WTC11 (cell line): ENCODE results near the gene CGREF1. TPM values are rescaled to one million over a fixed set of nuclear protein-coding genes. Genes with fewer than 3 reads are reported as not detected.

ENCODE experiments used
- AR ChIP-seq: fragments of 250-450 bp; sonication (Bioruptor Pico); IDR thresholded peaks from 2 replicates; pipeline ENCODE4 v1.9.0; 2021; ENCODE audit warnings: mild to moderate bottlenecking
- ATF1 ChIP-seq: sonication (generic); formaldehyde crosslinking; IDR thresholded peaks from 2 replicates; pipeline ENCODE4 v1.8.1; 2023; ENCODE audit warnings: mild to moderate bottlenecking, moderate library complexity, missing genetic modification reagents
- ATF2 ChIP-seq: sonication (generic); formaldehyde crosslinking; IDR thresholded peaks from 2 replicates; pipeline ENCODE4 v1.8.1; 2022; ENCODE audit warnings: low read depth, missing genetic modification reagents, borderline replicate concordance
- CREM ChIP-seq: sonication (generic); formaldehyde crosslinking; IDR thresholded peaks from 2 replicates; pipeline ENCODE4 v1.8.1; 2022; ENCODE audit warnings: mild to moderate bottlenecking, missing genetic modification reagents, moderate library complexity
- ERG ChIP-seq: fragments of 250-450 bp; sonication (Bioruptor Pico); IDR thresholded peaks from 2 replicates; pipeline ENCODE4 v1.8.0; 2021; ENCODE audit warnings: mild to moderate bottlenecking
- GRHL2 ChIP-seq: fragments of 250-450 bp; sonication (Bioruptor Pico); IDR thresholded peaks from 2 replicates; pipeline ENCODE4 v1.8.0; 2022; ENCODE audit warnings: mild to moderate bottlenecking, moderate library complexity; ENCODE audit not compliant: insufficient replicate concordance, severe bottlenecking
- IRF2 ChIP-seq: sonication (generic); formaldehyde crosslinking; IDR thresholded peaks from 2 replicates; pipeline ENCODE4 v1.8.0; 2022; ENCODE audit warnings: low read depth, missing genetic modification reagents, borderline replicate concordance
- JAZF1 ChIP-seq: fragments of 250-450 bp; sonication (Bioruptor Pico); IDR thresholded peaks from 2 replicates; pipeline ENCODE4 v1.9.0; 2021; ENCODE audit warnings: moderate library complexity, mild to moderate bottlenecking, inconsistent platforms
- KAT7 ChIP-seq: sonication (generic); formaldehyde crosslinking; IDR thresholded peaks from 2 replicates; pipeline ENCODE4 v1.8.1; 2023; ENCODE audit warnings: missing genetic modification reagents, mild to moderate bottlenecking, borderline replicate concordance
- MAX ChIP-seq: sonication (generic); formaldehyde crosslinking; IDR thresholded peaks from 2 replicates; pipeline ENCODE4 v1.8.0; 2022; ENCODE audit warnings: mild to moderate bottlenecking, missing genetic modification reagents
- MLX ChIP-seq: sonication (generic); formaldehyde crosslinking; IDR thresholded peaks from 2 replicates; pipeline ENCODE4 v1.8.1; 2023; ENCODE audit warnings: mild to moderate bottlenecking, missing genetic modification reagents, moderate library complexity
- PREB ChIP-seq: sonication (generic); formaldehyde crosslinking; IDR thresholded peaks from 2 replicates; pipeline ENCODE4 v1.8.1; 2022; ENCODE audit warnings: mild to moderate bottlenecking, missing genetic modification reagents, moderate library complexity, borderline replicate concordance
- RELA ChIP-seq: sonication (generic); formaldehyde crosslinking; IDR thresholded peaks from 2 replicates; pipeline ENCODE4 v1.8.1; 2022; ENCODE audit warnings: missing genetic modification reagents, mild to moderate bottlenecking, borderline replicate concordance
- STAT6 ChIP-seq: sonication (generic); formaldehyde crosslinking; conservative IDR thresholded peaks from 2 replicates; pipeline ENCODE4 v1.8.1; 2023; ENCODE audit warnings: mild to moderate bottlenecking, low read depth, missing genetic modification reagents, moderate library complexity
- TEAD1 ChIP-seq: sonication (generic); formaldehyde crosslinking; IDR thresholded peaks from 2 replicates; pipeline ENCODE4 v1.8.0; 2022; ENCODE audit warnings: mild to moderate bottlenecking, missing genetic modification reagents
- TP53 ChIP-seq: sonication (generic); formaldehyde crosslinking; IDR thresholded peaks from 2 replicates; pipeline ENCODE4 v1.8.1; 2023; ENCODE audit warnings: mild to moderate bottlenecking, missing genetic modification reagents
- ZBTB21 ChIP-seq: sonication (generic); formaldehyde crosslinking; IDR thresholded peaks from 2 replicates; pipeline ENCODE4 v1.8.1; 2023; ENCODE audit warnings: mild to moderate bottlenecking, missing genetic modification reagents, borderline replicate concordance
- ZNF232 ChIP-seq: sonication (generic); formaldehyde crosslinking; IDR thresholded peaks from 2 replicates; pipeline ENCODE4 v1.8.0; 2022; ENCODE audit warnings: mild to moderate bottlenecking, missing genetic modification reagents
- ZNF263 ChIP-seq: sonication (generic); formaldehyde crosslinking; IDR thresholded peaks from 2 replicates; pipeline ENCODE4 v1.8.1; 2022; ENCODE audit warnings: low read depth, mild to moderate bottlenecking, moderate library complexity, missing genetic modification reagents
- ZNF281 ChIP-seq: sonication (generic); formaldehyde crosslinking; IDR thresholded peaks from 2 replicates; pipeline ENCODE4 v1.8.0; 2023; ENCODE audit warnings: mild to moderate bottlenecking, missing genetic modification reagents
- ZNF423 ChIP-seq: fragments of 250-450 bp; sonication (Bioruptor Pico); IDR thresholded peaks from 2 replicates; pipeline ENCODE4 v2.1.2; 2022; ENCODE audit warnings: mild to moderate bottlenecking, moderate library complexity
- total RNA-seq: library from RNA; stranded (reverse); gene quantifications from 3 replicates; pipeline ENCODE4 v1.2.3, GENCODE V29; 2021

The CGREF1 gene
- total RNA-seq, 1 experiment from 2014 or later, result 3.5 TPM

GRCh38 chr2:27050996-27051901 lies 67.7 kb downstream of the CGREF1 start, which contains the start of gene AGBL5 (continued):
- TF ChIP-seq PREB (CRISPR knock-in tag) (0 out of 2 replicates have a peak, but pooled peaks have one; percentile 63), STAT6 (CRISPR knock-in tag) (no peak), MLX (no peak), IRF2 (CRISPR knock-in tag) (no peak), ZNF263 (no peak), ATF1 (CRISPR knock-in tag) (no peak), ATF2 (no peak), KAT7 (CRISPR knock-in tag) (no peak; the same call in 1 of the 2 replicates), CREM (CRISPR knock-in tag) (0 out of 2 replicates have a peak, but pooled peaks have one; percentile 64), TEAD1 (CRISPR knock-in tag) (peak; percentile 57), GRHL2 (CRISPR knock-in tag) (no peak), MAX (CRISPR knock-in tag) (peak; percentile 98), AR (no peak), ZBTB21 (CRISPR knock-in tag) (peak; percentile 41; the same call in 1 of the 2 replicates), ZNF281 (CRISPR knock-in tag) (no peak), TP53 (CRISPR knock-in tag) (peak; percentile 74), JAZF1 (peak; percentile 89; the same call in 1 of the 2 replicates), ZNF232 (CRISPR knock-in tag) (peak; percentile 5; the same call in 1 of the 2 replicates), ERG (CRISPR knock-in tag) (peak; percentile 78; the same call in 1 of the 2 replicates), RELA (no peak), ZNF423 (CRISPR knock-in tag) (no peak)
